B cell (primary cell): ENCODE measurements around the gene SS18L1. TPM values are rescaled to one million over a fixed set of nuclear protein-coding genes. Genes with fewer than 3 reads are reported as not detected.

Experiments
- ATAC-seq: fragments of 200-7000 bp; cut with Tn5 transposase; one replicate; pipeline ENCODE4 v1.10.0; 2021; ENCODE audit warnings: low read depth, mild to moderate bottlenecking, moderate number of reproducible peaks, moderate library complexity
- CTCF ChIA-PET: fragments of 350-600 bp; sonication (Branson Sonifier 250); formaldehyde crosslinking; loops from one replicate; lab custom pipeline; 2021; ENCODE audit warnings: antibody characterized with exemption, inconsistent platforms; lab: Charles Lee
- POLR2A ChIA-PET: fragments of 350-600 bp; sonication (Branson Sonifier 250); formaldehyde crosslinking; loops from one replicate; lab custom pipeline; 2021; ENCODE audit warnings: antibody characterized with exemption; lab: Charles Lee
- DNase-seq: peaks from one replicate; pipeline ENCODE4 v3.0.0; 2013
- H2AFZ ChIP-seq: 2 replicates; pipeline ENCODE4 v1.6.1; 2012; ENCODE audit warnings: mild to moderate bottlenecking, low read depth, low read length; ENCODE audit not compliant: insufficient read depth, poor library complexity, severe bottlenecking
- H3K27ac ChIP-seq, 2 donors: 1 replicate in 1 of 2; 2 replicates in 1 of 2; pipeline ENCODE4 v1.5.1; 2012 to 2013; ENCODE audit warnings: low read length in 2 of 2, mild to moderate bottlenecking in 2 of 2, moderate library complexity in 1 of 2
- H3K27me3 ChIP-seq, 4 experiments: fragments of 200-600 bp in 1 of 4; sonication (generic) in 1 of 4; replicated peaks in 1 of 4; 1 replicate in 2 of 4; 2 replicates in 2 of 4; pipeline versions ENCODE4 v1.6.1 to v1.7.0; 2013 to 2016; ENCODE audit warnings: low read length in 3 of 4, mild to moderate bottlenecking in 2 of 4, mixed read lengths in 1 of 4, moderate library complexity in 1 of 4; ENCODE audit not compliant: insufficient read depth in 4 of 4, control insufficient read depth in 3 of 4; ENCODE audit errors: control extremely low read depth in 1 of 4
- H3K36me3 ChIP-seq, 2 experiments: replicated peaks in 1 of 2; 1 replicate in 1 of 2; 2 replicates in 1 of 2; pipeline versions ENCODE4 v1.6.1 to v1.7.1; 2013; ENCODE audit warnings: low read length in 1 of 2; ENCODE audit not compliant: insufficient read depth in 2 of 2, control insufficient read depth in 1 of 2; ENCODE audit errors: control extremely low read depth in 1 of 2, extremely low read depth in 1 of 2
- H3K4me1 ChIP-seq, 2 donors: fragments of 200-600 bp in 1 of 2; sonication (generic) in 1 of 2; 1 replicate in 1 of 2; 2 replicates in 1 of 2; pipeline versions ENCODE4 v1.5.1 to v1.6.1; 2013 to 2017; ENCODE audit warnings: low read length in 2 of 2; ENCODE audit not compliant: control insufficient read depth in 2 of 2, insufficient read depth in 2 of 2
- H3K4me2 ChIP-seq: replicated peaks from 2 replicates; pipeline ENCODE3; 2012; ENCODE audit warnings: mild to moderate bottlenecking, low read depth, low read length; ENCODE audit not compliant: poor library complexity, severe bottlenecking
- H3K4me3 ChIP-seq, 5 experiments: fragments of 200-600 bp in 1 of 5; sonication (generic) in 1 of 5; 1 replicate in 3 of 5; 2 replicates in 2 of 5; pipeline versions ENCODE4 v1.5.1 to v1.7.0; 2011 to 2016; ENCODE audit warnings: low read length in 4 of 5, mild to moderate bottlenecking in 4 of 5, low read depth in 2 of 5, control low read depth in 1 of 5, moderate library complexity in 1 of 5; ENCODE audit not compliant: insufficient read depth in 1 of 5; ENCODE audit errors: control extremely low read depth in 1 of 5, extremely low read depth in 1 of 5
- H3K79me2 ChIP-seq: fragments of 200-600 bp; sonication (generic); one replicate; pipeline ENCODE4 v1.6.0; 2016; ENCODE audit warnings: low read length; ENCODE audit not compliant: control insufficient read depth, insufficient read depth
- H3K9ac ChIP-seq: fragments of 200-600 bp; sonication (generic); 2 replicates; pipeline ENCODE4 v1.6.1; 2017; ENCODE audit warnings: mild to moderate bottlenecking, low read length, moderate library complexity
- H3K9me3 ChIP-seq, 3 donors: one replicate each; pipeline versions ENCODE4 v1.6.1 to v1.7.1; 2013; ENCODE audit warnings: low read length in 2 of 3; ENCODE audit not compliant: control insufficient read depth in 2 of 3, insufficient read depth in 1 of 3; ENCODE audit errors: control extremely low read depth in 1 of 3
- H4K20me1 ChIP-seq: 2 replicates; pipeline ENCODE4 v1.6.0; 2012; ENCODE audit warnings: mild to moderate bottlenecking, low read length; ENCODE audit not compliant: insufficient read depth, control insufficient read depth, poor library complexity, severe bottlenecking
- H3K27ac Mint-ChIP-seq: one replicate; pipeline ENCODE4 v1.8.0; 2021; ENCODE audit warnings: mixed read lengths
- H3K27me3 Mint-ChIP-seq: one replicate; pipeline ENCODE4 v1.8.0; 2021; ENCODE audit warnings: mixed read lengths
- H3K4me1 Mint-ChIP-seq: one replicate; pipeline ENCODE4 v1.8.0; 2021; ENCODE audit warnings: mixed read lengths
- H3K4me3 Mint-ChIP-seq: one replicate; pipeline ENCODE4 v1.8.0; 2021; ENCODE audit warnings: mixed read lengths
- H3K9me3 Mint-ChIP-seq: one replicate; pipeline ENCODE4 v1.8.0; 2022; ENCODE audit warnings: mixed read lengths; ENCODE audit not compliant: insufficient read depth
- CTCF ChIP-seq: fragments of 200-600 bp; IDR thresholded peaks from one replicate; pipeline ENCODE4 v1.8.0; 2022; ENCODE audit warnings: antibody characterized with exemption, mild to moderate bottlenecking
- EZH2 ChIP-seq: IDR thresholded peaks from 2 replicates; pipeline ENCODE4 v1.6.1; 2012; ENCODE audit warnings: borderline replicate concordance, low read depth, mild to moderate bottlenecking, moderate library complexity, low read length; ENCODE audit not compliant: insufficient read depth, poor library complexity, severe bottlenecking
- WGBS: methylation state at CpG from one replicate; pipeline ENCODE4 v1.1.5; 2013; ENCODE audit warnings: missing lambda C conversion rate; ENCODE audit not compliant: insufficient coverage; 5-methylcytosine and 5-hydroxymethylcytosine counted together
- intact Hi-C: fragments of 100-400 bp; cut with micrococcal nuclease; formaldehyde crosslinking; loops from one replicate; pipeline ENCODE4 v1.10.0; 2022
- polyA plus RNA-seq: library from polyadenylated mRNA; depleted of rRNA; stranded (reverse); fragments of >200 nt; gene quantifications from 2 replicates; pipeline ENCODE4 v1.2.3, GENCODE V29; 2012
- total RNA-seq, 2 donors: library from RNA; stranded (reverse); fragments of 120-200 nt in 1 of 2; gene quantifications; 1 replicate in 1 of 2; 2 replicates in 1 of 2; pipeline versions ENCODE4 v1.2.3 to v1.2.4, GENCODE V29; 2013 to 2022

SS18L1 gene
- total and polyA plus RNA-seq, 2 donors (not counting 1 experiment from before 2014, with no cell fraction given), result 15.4 to 20.7 TPM

- ATAC-seq, result no peak
- Mint-ChIP-seq H3K27ac (peak overlapping the region; percentile 98), H3K4me1 (peaks cover 30% of the 10 kb centered on the region), H3K4me3 (peak overlapping the region; percentile 97), H3K27me3 (no peaks in the 10 kb centered on the region), H3K9me3 (no peaks in the 10 kb centered on the region)
- no peak for DNase-seq
- peak overlapping the region in 1 of 2 donors; percentile 97 for H3K27ac ChIP-seq
- H4K20me1 ChIP-seq, result peaks cover 9% of the 10 kb centered on the region
- peak overlapping the region; percentile 96 for H3K4me2 ChIP-seq
- no peaks in the 10 kb centered on the region for H3K27me3 ChIP-seq
- peak overlapping the region; percentile 95 for H3K9ac ChIP-seq
- H2AFZ ChIP-seq, result peak overlapping the region; percentile 93
- WGBS, result no CpG with 5 or more reads among the region's 2 CpGs
- ChIA-PET CTCF (interaction anchor here (0.6 kb wide), 2 partner anchors 14 to 157 kb away, joined by 3 read pairs; no protein-coding TSS in a partner anchor), POLR2A (no interaction called here)
- H3K4me3 ChIP-seq, result peak overlapping the region in 1 of 5 experiments; percentile 84
- no peaks in the 10 kb centered on the region for H3K36me3 ChIP-seq
- H3K79me2 ChIP-seq, result peaks cover 41% of the 10 kb centered on the region
- H3K9me3 ChIP-seq, result no peaks in the 10 kb centered on the region
- TF ChIP-seq CTCF (no peak), EZH2 (no peak)
- peaks cover 13 to 18% of the 10 kb centered on the region in 2 donors for H3K4me1 ChIP-seq
- intact Hi-C loops, result loop anchor here (1.0 to 5.0 kb wide), 6 partner anchors 39 to 770 kb away; partner anchors contain the start of genes ADRM1, LSM14B, OSBPL2 and PSMA7
Measured at GRCh38 chr20:62181808-62182207, 38.2 kb downstream of the SS18L1 start.
